ENCODE measurements around the gene PPY.

- TF ChIP-seq, protein P1, sequence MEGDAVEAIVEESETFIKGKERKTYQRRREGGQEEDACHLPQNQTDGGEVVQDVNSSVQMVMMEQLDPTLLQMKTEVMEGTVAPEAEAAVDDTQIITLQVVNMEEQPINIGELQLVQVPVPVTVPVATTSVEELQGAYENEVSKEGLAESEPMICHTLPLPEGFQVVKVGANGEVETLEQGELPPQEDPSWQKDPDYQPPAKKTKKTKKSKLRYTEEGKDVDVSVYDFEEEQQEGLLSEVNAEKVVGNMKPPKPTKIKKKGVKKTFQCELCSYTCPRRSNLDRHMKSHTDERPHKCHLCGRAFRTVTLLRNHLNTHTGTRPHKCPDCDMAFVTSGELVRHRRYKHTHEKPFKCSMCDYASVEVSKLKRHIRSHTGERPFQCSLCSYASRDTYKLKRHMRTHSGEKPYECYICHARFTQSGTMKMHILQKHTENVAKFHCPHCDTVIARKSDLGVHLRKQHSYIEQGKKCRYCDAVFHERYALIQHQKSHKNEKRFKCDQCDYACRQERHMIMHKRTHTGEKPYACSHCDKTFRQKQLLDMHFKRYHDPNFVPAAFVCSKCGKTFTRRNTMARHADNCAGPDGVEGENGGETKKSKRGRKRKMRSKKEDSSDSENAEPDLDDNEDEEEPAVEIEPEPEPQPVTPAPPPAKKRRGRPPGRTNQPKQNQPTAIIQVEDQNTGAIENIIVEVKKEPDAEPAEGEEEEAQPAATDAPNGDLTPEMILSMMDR (IDR thresholded peaks at IDR 0.05): no peak
- TF ChIP-seq POLR2A (IDR thresholded peaks at IDR 0.05): no peak
These were observed 4.5 kb upstream of the PPY start for GRCh38 chr17:43946781-43947180.

Measured in lower leg skin (tissue), 3 donors.